ENCODE data around the gene ZNF791. TPM values are rescaled to one million over a fixed set of nuclear protein-coding genes. Genes with fewer than 3 reads are reported as not detected.
"Not testable (repeated sequence)": the region's sequence is repeated elsewhere in the genome, so short reads cannot be mapped to it uniquely, and the experiment has no call there.

ZNF791 gene
- total RNA-seq, 2 experiments from 2014 or later: 7.8 to 17.1 TPM

- no TSS peak for BruUV-seq (replicated peaks)
- Histone ChIP-seq H3K79me2 (ENCODE audit: insufficient read depth, low read depth, low read length) (peaks cover 17% of the 10 kb centered on the region; the same call in 1 of the 2 replicates), H3K4me3 (ENCODE audit: low read depth, low read length, poor library complexity, severe bottlenecking) (no peak overlapping the region), H2AFZ (ENCODE audit: low read length) (no peak overlapping the region), H3K9me2 (ENCODE audit: insufficient read depth, low read length) (no peaks in the 10 kb centered on the region), H3K9me3 (ENCODE audit: low read length) (no peaks in the 10 kb centered on the region), H4K20me1 (ENCODE audit: insufficient read depth, low read length) (peaks cover 6% of the 10 kb centered on the region; the same call in 1 of the 2 replicates), H3K4me1 (ENCODE audit: insufficient read depth, low read length, poor library complexity, severe bottlenecking) (peaks cover 27% of the 10 kb centered on the region), H3K4me2 (ENCODE audit: low read length) (no peak overlapping the region), H3K36me3 (ENCODE audit: insufficient read depth, low read length) (peaks cover 14% of the 10 kb centered on the region), H3K27ac (ENCODE audit: low read depth, low read length, poor library complexity, severe bottlenecking) (no peak overlapping the region)
- TF ChIP-seq, protein P1, sequence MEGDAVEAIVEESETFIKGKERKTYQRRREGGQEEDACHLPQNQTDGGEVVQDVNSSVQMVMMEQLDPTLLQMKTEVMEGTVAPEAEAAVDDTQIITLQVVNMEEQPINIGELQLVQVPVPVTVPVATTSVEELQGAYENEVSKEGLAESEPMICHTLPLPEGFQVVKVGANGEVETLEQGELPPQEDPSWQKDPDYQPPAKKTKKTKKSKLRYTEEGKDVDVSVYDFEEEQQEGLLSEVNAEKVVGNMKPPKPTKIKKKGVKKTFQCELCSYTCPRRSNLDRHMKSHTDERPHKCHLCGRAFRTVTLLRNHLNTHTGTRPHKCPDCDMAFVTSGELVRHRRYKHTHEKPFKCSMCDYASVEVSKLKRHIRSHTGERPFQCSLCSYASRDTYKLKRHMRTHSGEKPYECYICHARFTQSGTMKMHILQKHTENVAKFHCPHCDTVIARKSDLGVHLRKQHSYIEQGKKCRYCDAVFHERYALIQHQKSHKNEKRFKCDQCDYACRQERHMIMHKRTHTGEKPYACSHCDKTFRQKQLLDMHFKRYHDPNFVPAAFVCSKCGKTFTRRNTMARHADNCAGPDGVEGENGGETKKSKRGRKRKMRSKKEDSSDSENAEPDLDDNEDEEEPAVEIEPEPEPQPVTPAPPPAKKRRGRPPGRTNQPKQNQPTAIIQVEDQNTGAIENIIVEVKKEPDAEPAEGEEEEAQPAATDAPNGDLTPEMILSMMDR (conservative IDR thresholded peaks at IDR 0.05; ENCODE audit: low read length): no peak
- no peak for TF ChIP-seq EZH2phosphoT487 (IDR thresholded peaks at IDR 0.05; ENCODE audit: borderline replicate concordance, low read depth, low read length)
- intact Hi-C loops (cut with micrococcal nuclease; ENCODE audit: unreplicated experiment): no loop called here
- DNase-seq (ENCODE audit: low spot score): no peak
- ChIA-PET CTCF (ENCODE audit: unreplicated experiment) (no interaction called here), POLR2A (interaction anchor here (0.6 to 0.7 kb wide), 3 partner anchors 23 to 122 kb away, joined by 3 to 4 read pairs (median 4); no protein-coding TSS in a partner anchor)
These were observed 6.9 kb downstream of the ZNF791 start for GRCh38 chr19:12617646-12618045.

DNA sequence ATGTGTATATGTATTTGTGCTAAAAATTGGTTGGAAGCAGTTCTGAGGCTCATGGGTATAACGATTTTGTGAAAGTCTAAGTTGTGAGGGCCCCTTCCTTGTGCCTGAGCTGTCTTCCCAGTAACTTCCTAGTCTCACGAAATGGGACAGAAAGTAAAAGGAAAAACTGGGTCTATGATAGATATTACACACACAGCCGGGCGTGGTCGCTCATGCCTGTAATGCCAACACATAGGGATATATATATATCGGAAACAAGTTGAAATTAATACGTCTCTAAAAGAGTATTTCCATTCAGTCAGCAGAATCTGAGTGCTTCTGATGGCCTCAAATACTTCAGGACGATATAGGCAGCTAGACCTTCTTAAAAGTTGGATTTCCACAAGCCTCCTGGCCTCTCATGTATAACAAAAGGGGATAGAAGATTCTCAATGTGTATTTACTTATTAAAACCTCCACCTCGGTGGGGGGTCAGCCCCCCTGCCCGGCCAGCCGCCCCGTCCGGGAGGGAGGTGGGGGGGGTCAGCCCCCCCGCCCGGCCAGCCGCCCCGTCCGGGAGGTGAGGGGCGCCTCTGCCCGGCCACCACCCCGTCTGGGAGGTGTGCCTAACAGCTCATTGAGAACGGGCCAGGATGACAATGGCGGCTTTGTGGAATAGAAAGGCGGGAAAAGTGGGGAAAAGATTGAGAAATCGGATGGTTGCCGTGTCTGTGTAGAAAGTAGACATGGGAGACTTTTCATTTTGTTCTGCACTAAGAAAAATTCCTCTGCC is 10.7 kb downstream of the ZNF791 start:
- BruUV-seq (replicated peaks); H3K27ac ChIP-seq (ENCODE audit: low read depth, low read length, poor library complexity, severe bottlenecking): not testable (repeated sequence)

DNA sequence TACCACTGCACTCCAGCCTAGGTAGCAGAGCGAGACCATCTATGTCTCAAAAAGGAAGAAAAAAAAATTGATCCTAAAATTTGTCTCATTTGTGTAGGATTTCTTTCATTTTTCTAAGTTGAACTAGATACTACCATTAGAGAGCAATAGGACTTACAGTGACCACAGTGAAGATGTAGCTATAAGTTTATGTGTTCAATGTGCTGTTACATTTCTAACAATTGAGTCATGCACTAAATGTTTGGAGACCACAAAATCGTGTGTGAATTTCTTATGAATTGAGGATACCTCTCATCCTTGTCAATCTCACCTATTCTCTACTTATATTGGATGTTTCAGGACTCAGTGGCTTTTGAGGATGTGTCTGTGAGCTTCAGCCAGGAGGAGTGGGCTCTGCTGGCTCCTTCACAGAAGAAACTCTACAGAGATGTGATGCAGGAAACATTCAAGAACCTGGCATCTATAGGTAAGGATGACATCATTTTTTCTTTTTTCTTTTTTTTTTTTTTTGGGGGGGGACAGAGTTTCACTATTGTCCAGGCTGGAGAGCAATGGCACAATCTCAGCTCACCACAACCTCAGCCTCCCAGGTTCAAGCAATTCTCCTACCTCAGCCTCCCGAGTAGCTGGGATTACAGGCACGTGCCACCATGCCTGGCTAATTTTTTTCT is 12.8 kb downstream of the ZNF791 start:
- intact Hi-C loops (cut with micrococcal nuclease; ENCODE audit: unreplicated experiment): no loop called here
- Histone ChIP-seq H3K4me2 (ENCODE audit: low read length) (no peak overlapping the region), H3K9me2 (ENCODE audit: insufficient read depth, low read length) (no peaks in the 10 kb centered on the region), H3K27ac (ENCODE audit: low read depth, low read length, poor library complexity, severe bottlenecking) (no peak overlapping the region), H2AFZ (ENCODE audit: low read length) (no peak overlapping the region), H3K4me1 (ENCODE audit: insufficient read depth, low read length, poor library complexity, severe bottlenecking) (no peaks in the 10 kb centered on the region), H3K4me3 (ENCODE audit: low read depth, low read length, poor library complexity, severe bottlenecking) (no peak overlapping the region), H4K20me1 (ENCODE audit: insufficient read depth, low read length) (no peaks in the 10 kb centered on the region), H3K79me2 (ENCODE audit: insufficient read depth, low read depth, low read length) (0 out of 2 replicates have a peak, but pooled peaks cover 4% of the 10 kb centered on the region), H3K9me3 (ENCODE audit: low read length) (no peaks in the 10 kb centered on the region; the same call in 1 of the 2 replicates), H3K36me3 (ENCODE audit: insufficient read depth, low read length) (peaks cover 38% of the 10 kb centered on the region)
- no peak for TF ChIP-seq EZH2phosphoT487 (IDR thresholded peaks at IDR 0.05; ENCODE audit: borderline replicate concordance, low read depth, low read length)
- TF ChIP-seq, protein P1 (conservative IDR thresholded peaks at IDR 0.05; ENCODE audit: low read length): no peak
- POLR2A ChIA-PET: interaction anchor here (1.2 kb wide), 1 partner anchor 9 kb away, joined by 3 read pairs; no protein-coding TSS in a partner anchor
- no TSS peak for BruUV-seq (replicated peaks)
- CTCF ChIA-PET (ENCODE audit: unreplicated experiment): no interaction called here
- no peak for DNase-seq (ENCODE audit: low spot score)

More for the DNA sequence above, 10.7 kb downstream of the ZNF791 start:
- DNase-seq (ENCODE audit: low spot score); H3K9me2 ChIP-seq (ENCODE audit: insufficient read depth, low read length); H3K9me3 ChIP-seq (ENCODE audit: low read length); H2AFZ ChIP-seq (ENCODE audit: low read length); H3K4me3 ChIP-seq (ENCODE audit: low read depth, low read length, poor library complexity, severe bottlenecking); POLR2A ChIA-PET; CTCF ChIA-PET (ENCODE audit: unreplicated experiment); intact Hi-C loops (cut with micrococcal nuclease; ENCODE audit: unreplicated experiment); H3K4me1 ChIP-seq (ENCODE audit: insufficient read depth, low read length, poor library complexity, severe bottlenecking); H3K4me2 ChIP-seq (ENCODE audit: low read length); H4K20me1 ChIP-seq (ENCODE audit: insufficient read depth, low read length): not testable (repeated sequence)
- Histone ChIP-seq H3K79me2 (ENCODE audit: insufficient read depth, low read depth, low read length) (peaks cover 15% of the 10 kb centered on the region; the same call in 1 of the 2 replicates), H3K36me3 (ENCODE audit: insufficient read depth, low read length) (peaks cover 23% of the 10 kb centered on the region)
